ENCODE data around the gene KLHL4. TPM values are rescaled to one million over a fixed set of nuclear protein-coding genes. Genes with fewer than 3 reads are reported as not detected.

The KLHL4 gene
- polyA plus RNA-seq, 1 experiment, result 0.33 TPM

- Histone ChIP-seq H3K4me3 (ENCODE audit: low read depth, low read length) (no peak overlapping the region), H3K9me3 (ENCODE audit: control insufficient read depth, insufficient read depth, low read length) (no peaks in the 10 kb centered on the region), H3K27me3 (ENCODE audit: control insufficient read depth, insufficient read depth, low read length) (no peaks in the 10 kb centered on the region), H3K27ac (ENCODE audit: low read depth, low read length) (no peak overlapping the region)
- CTCF ChIA-PET, result no interaction called here
- POLR2A ChIA-PET, result no interaction called here
- DNase-seq (ENCODE audit: low read depth, low spot score), result no peak
- no peak for TF ChIP-seq CTCF (IDR thresholded peaks at IDR 0.05; ENCODE audit: low read depth, low read length)
Observed at GRCh38 chrX:87528487-87528886, 10.9 kb downstream of the KLHL4 start.

- Histone ChIP-seq H3K9me3 (ENCODE audit: control insufficient read depth, insufficient read depth, low read length) (no peaks in the 10 kb centered on the region), H3K27ac (ENCODE audit: low read depth, low read length) (no peak overlapping the region), H3K27me3 (ENCODE audit: control insufficient read depth, insufficient read depth, low read length) (no peaks in the 10 kb centered on the region), H3K4me3 (ENCODE audit: low read depth, low read length) (no peak overlapping the region)
- CTCF ChIA-PET, result no interaction called here
- TF ChIP-seq CTCF (IDR thresholded peaks at IDR 0.05; ENCODE audit: low read depth, low read length), result no peak
- POLR2A ChIA-PET, result no interaction called here
- DNase-seq (ENCODE audit: low read depth, low spot score), result no peak
Observed at GRCh38 chrX:87571964-87572363, 54.4 kb downstream of the KLHL4 start.

- no peak for TF ChIP-seq CTCF (IDR thresholded peaks at IDR 0.05; ENCODE audit: low read depth, low read length)
- CTCF ChIA-PET, result no interaction called here
Observed at GRCh38 chrX:87572901-87573300, 55.3 kb downstream of the KLHL4 start.

GRCh38 chrX:87578978-87579377 is 61.4 kb downstream of the KLHL4 start:
- ChIA-PET CTCF (no interaction called here), POLR2A (no interaction called here)
- TF ChIP-seq CTCF (IDR thresholded peaks at IDR 0.05; ENCODE audit: low read depth, low read length), result no peak
- Histone ChIP-seq H3K27me3 (ENCODE audit: control insufficient read depth, insufficient read depth, low read length) (no peaks in the 10 kb centered on the region), H3K4me3 (ENCODE audit: low read depth, low read length) (no peak overlapping the region), H3K27ac (ENCODE audit: low read depth, low read length) (no peak overlapping the region), H3K9me3 (ENCODE audit: control insufficient read depth, insufficient read depth, low read length) (no peaks in the 10 kb centered on the region)
- no peak for DNase-seq (ENCODE audit: low read depth, low spot score)

More at GRCh38 chrX:87572901-87573300, 55.3 kb downstream of the KLHL4 start:
- H3K27me3 ChIP-seq (ENCODE audit: control insufficient read depth, insufficient read depth, low read length), result no peaks in the 10 kb centered on the region
- H3K4me3 ChIP-seq (ENCODE audit: low read depth, low read length), result no peak overlapping the region
- POLR2A ChIA-PET, result no interaction called here
- no peaks in the 10 kb centered on the region for H3K9me3 ChIP-seq (ENCODE audit: control insufficient read depth, insufficient read depth, low read length)
- no peak for DNase-seq (ENCODE audit: low read depth, low spot score)
- no peak overlapping the region for H3K27ac ChIP-seq (ENCODE audit: low read depth, low read length)

GRCh38 chrX:87580862-87581261 is 63.3 kb downstream of the KLHL4 start:
- H3K27ac ChIP-seq (ENCODE audit: low read depth, low read length), result no peak overlapping the region
- ChIA-PET CTCF (no interaction called here), POLR2A (no interaction called here)
- no peak for TF ChIP-seq CTCF (IDR thresholded peaks at IDR 0.05; ENCODE audit: low read depth, low read length)
- no peak for DNase-seq (ENCODE audit: low read depth, low spot score)
- no peaks in the 10 kb centered on the region for H3K9me3 ChIP-seq (ENCODE audit: control insufficient read depth, insufficient read depth, low read length)
- no peaks in the 10 kb centered on the region for H3K27me3 ChIP-seq (ENCODE audit: control insufficient read depth, insufficient read depth, low read length)
- H3K4me3 ChIP-seq (ENCODE audit: low read depth, low read length), result no peak overlapping the region

Measured in AG04450 (cell line).